A549 (cell line): ENCODE measurements around the gene SLC25A36. TPM values are rescaled to one million over a fixed set of nuclear protein-coding genes. Genes with fewer than 3 reads are reported as not detected.

Experiments
- ATAC-seq, 2 experiments: fragments of 200-7000 bp in 1 of 2; fragments of >200 bp in 1 of 2; cut with Nextera tagmentation in 1 of 2; cut with Tn5 transposase in 1 of 2; 3 replicates each; pipeline versions ENCODE4 v1.8.0 to v1.9.1; 2018 to 2020; ENCODE audit warnings: mild to moderate bottlenecking in 1 of 2, moderate library complexity in 1 of 2
- CTCF ChIA-PET: fragments of 300-600 bp; sonication (Branson Sonifier 250); formaldehyde crosslinking; extraction: SDS; loops from one replicate; lab custom pipeline; 2021; ENCODE audit warnings: antibody characterized with exemption, inconsistent platforms; lab: Yijun Ruan, JAX
- POLR2A ChIA-PET: fragments of 350-600 bp; formaldehyde crosslinking; extraction: SDS; loops from one replicate; lab custom pipeline; 2021; ENCODE audit warnings: antibody characterized with exemption, inconsistent platforms; lab: Yijun Ruan, JAX
- DNase-seq, 2 experiments: peaks; one replicate each; pipeline versions ENCODE4 v3.0.0 to v3.0.0-alpha.2; 2011 to 2016; ENCODE audit warnings: low read depth in 1 of 2, low spot score in 1 of 2
- FAIRE-seq: peaks from 2 replicates; lab custom pipeline; 2011; peaks lifted over from hg19 to GRCh38; lab: Jason Lieb, UNC
- H3K27ac ChIP-seq, 2 experiments: fragments of >200 bp; sonication (Bioruptor Twin); formaldehyde crosslinking; 3 replicates each; pipeline ENCODE4 v1.5.1; 2016 to 2017
- H3K4me1 ChIP-seq: fragments of >200 bp; sonication (Bioruptor Twin); formaldehyde crosslinking; 3 replicates; pipeline ENCODE4 v1.6.1; 2016
- H3K4me2 ChIP-seq: fragments of >200 bp; sonication (Bioruptor Twin); formaldehyde crosslinking; 3 replicates; pipeline ENCODE4 v1.6.1; 2016
- H3K4me3 ChIP-seq: fragments of >200 bp; sonication (Bioruptor Twin); formaldehyde crosslinking; 3 replicates; pipeline ENCODE4 v1.5.1; 2016
- H3K9me3 ChIP-seq: fragments of >200 bp; sonication (Bioruptor Twin); formaldehyde crosslinking; 3 replicates; pipeline ENCODE4 v1.6.1; 2016
- BCL3 ChIP-seq: fragments of >200 bp; sonication (Bioruptor Twin); formaldehyde crosslinking; IDR thresholded peaks from 3 replicates; pipeline ENCODE4 v1.6.1; 2016
- BHLHE40 ChIP-seq: IDR thresholded peaks from 2 replicates; pipeline ENCODE4 v1.6.1; 2012; ENCODE audit warnings: low read depth, low read length, inconsistent platforms
- CBX2 ChIP-seq: fragments of 200-600 bp; sonication (generic); IDR thresholded peaks from 2 replicates; pipeline ENCODE4 v1.6.1; 2016; ENCODE audit warnings: low read depth, mild to moderate bottlenecking, borderline replicate concordance
- CHD4 ChIP-seq: fragments of 200-600 bp; sonication (generic); IDR thresholded peaks from 2 replicates; pipeline ENCODE4 v1.6.1; 2016; ENCODE audit warnings: antibody characterized with exemption, mild to moderate bottlenecking, borderline replicate concordance
- CTCF ChIP-seq: fragments of >200 bp; sonication (Bioruptor Twin); formaldehyde crosslinking; IDR thresholded peaks from 3 replicates; pipeline ENCODE4 v1.5.1; 2016
- EHF ChIP-seq: fragments of 250-450 bp; sonication (Bioruptor Pico); IDR thresholded peaks from 2 replicates; pipeline ENCODE4 v1.5.0; 2020; ENCODE audit warnings: mild to moderate bottlenecking
- EHMT2 ChIP-seq: fragments of 200-600 bp; sonication (generic); IDR thresholded peaks from 2 replicates; pipeline ENCODE4 v1.6.1; 2016; ENCODE audit warnings: antibody characterized with exemption, low read depth, mild to moderate bottlenecking, moderate library complexity
- ELK1 ChIP-seq: fragments of 150-350 bp; IDR thresholded peaks from 2 replicates; pipeline ENCODE4 v1.6.1; 2014; ENCODE audit warnings: low read depth, mild to moderate bottlenecking, low read length
- HOXA7 ChIP-seq: fragments of 250-450 bp; sonication (Bioruptor Pico); IDR thresholded peaks from 2 replicates; pipeline ENCODE4 v1.5.0; 2020; ENCODE audit warnings: mild to moderate bottlenecking, moderate library complexity
- MAX ChIP-seq: IDR thresholded peaks from 2 replicates; pipeline ENCODE4 v1.6.1; 2012
- NFE2L2 ChIP-seq: fragments of 150-350 bp; conservative IDR thresholded peaks from 2 replicates; pipeline ENCODE4 v1.6.1; 2014; ENCODE audit warnings: low read length
- NPAS2 ChIP-seq: fragments of 250-450 bp; sonication (Bioruptor Pico); IDR thresholded peaks from 2 replicates; pipeline ENCODE4 v1.8.0; 2022; ENCODE audit warnings: mild to moderate bottlenecking, moderate library complexity, borderline replicate concordance
- PBX3 ChIP-seq: IDR thresholded peaks from 2 replicates; pipeline ENCODE4 v1.6.1; 2012
- RAD21 ChIP-seq, 2 experiments: fragments of >200 bp in 1 of 2; sonication (Bioruptor Twin) in 1 of 2; formaldehyde crosslinking in 1 of 2; IDR thresholded peaks in 1 of 2; conservative IDR thresholded peaks in 1 of 2; 2 replicates in 1 of 2; 3 replicates in 1 of 2; pipeline ENCODE4 v1.6.1; 2012 to 2018; ENCODE audit warnings: inconsistent platforms in 1 of 2
- RNF2 ChIP-seq: fragments of 200-600 bp; sonication (generic); IDR thresholded peaks from 2 replicates; pipeline ENCODE4 v1.6.1; 2016; ENCODE audit warnings: low read depth, mild to moderate bottlenecking, antibody characterized with exemption, moderate library complexity, borderline replicate concordance
- SMC3 ChIP-seq: fragments of >200 bp; sonication (Bioruptor Twin); formaldehyde crosslinking; IDR thresholded peaks from 3 replicates; pipeline ENCODE4 v1.6.1; 2018; ENCODE audit warnings: inconsistent platforms
- SREBF2 ChIP-seq: fragments of 450-650 bp; IDR thresholded peaks from 2 replicates; pipeline ENCODE4 v1.6.1; 2014; ENCODE audit warnings: mild to moderate bottlenecking, moderate library complexity
- TFCP2L1 ChIP-seq: fragments of 250-450 bp; sonication (Bioruptor Pico); IDR thresholded peaks from 2 replicates; pipeline ENCODE4 v1.5.0; 2021; ENCODE audit warnings: mild to moderate bottlenecking
- USF2 ChIP-seq: fragments of 450-650 bp; IDR thresholded peaks from 2 replicates; pipeline ENCODE4 v1.6.1; 2014; ENCODE audit warnings: antibody characterized with exemption
- WGBS: methylation state at CpG from one replicate; pipeline ENCODE4 v1.1.6; 2017; ENCODE audit errors: missing lambda C conversion rate; 5-methylcytosine and 5-hydroxymethylcytosine counted together
- polyA plus RNA-seq, 4 experiments: library from polyadenylated mRNA; depleted of rRNA in 3 of 4; stranded (reverse); fragments of >200 nt; fragmentation: RNase III in 1 of 4; extraction: RNeasy Plus Mini Kit Qiagen cat#74134 plus additional on column Dnase treatment in 1 of 4; gene quantifications; 2 replicates in 3 of 4; 3 replicates in 1 of 4; pipeline ENCODE4 v1.2.3, GENCODE V29; 2011 to 2017

The SLC25A36 gene
- polyA plus RNA-seq, 2 of the 4 experiments (the other 2 are of a cell fraction) = 18.2 to 75.0 TPM

GRCh38 chr3:140995881-140996280, 54.2 kb downstream of the SLC25A36 start:
- POLR2A ChIA-PET = no interaction called here
- WGBS = 18% methylated on average over 2 of the region's 2 CpGs
- Histone ChIP-seq H3K4me1 (no peaks in the 10 kb centered on the region), H3K4me2 (no peak overlapping the region), H3K27ac (no peak overlapping the region), H3K4me3 (no peak overlapping the region), H3K9me3 (no peaks in the 10 kb centered on the region)
- CTCF ChIA-PET = no interaction called here
- no peak for FAIRE-seq
- DNase-seq = no peak
- ATAC-seq = no peak
- TF ChIP-seq NPAS2 (CRISPR knock-in tag) (no peak), TFCP2L1 (CRISPR knock-in tag) (no peak), BCL3 (no peak), MAX (no peak)

GRCh38 chr3:141000027-141000663, 58.5 kb downstream of the SLC25A36 start:
- H3K4me3 ChIP-seq = no peak overlapping the region
- WGBS = 7% methylated on average over 2 of the region's 2 CpGs
- CTCF ChIA-PET = interaction anchor here (0.6 to 4.0 kb wide), 15 partner anchors 8 to 192 kb away, joined by 3 to 27 read pairs (median 4); partner anchors contain the start of gene SLC25A36
- ATAC-seq = peak; percentile 94 to 99
- no peaks in the 10 kb centered on the region for H3K9me3 ChIP-seq
- TF ChIP-seq NFE2L2 (no peak), EHF (CRISPR knock-in tag) (no peak), USF2 (no peak), CBX2 (no peak), RAD21 (conservative IDR thresholded peaks at IDR 0.05 in 1 of 2, IDR thresholded peaks at IDR 0.05 in 1 of 2) (peak; percentile 60 to 75), SMC3 (peak; percentile 51), BHLHE40 (no peak), EHMT2 (no peak), CTCF (peak; percentile 57), CHD4 (no peak)
- peak; percentile 17 to 47 for DNase-seq
- H3K4me2 ChIP-seq = no peak overlapping the region
- POLR2A ChIA-PET = no interaction called here
- H3K4me1 ChIP-seq = no peaks in the 10 kb centered on the region
- no peak overlapping the region for H3K27ac ChIP-seq
- FAIRE-seq = no peak

- no peaks in the 10 kb centered on the region for H3K4me1 ChIP-seq
- FAIRE-seq = no peak
- no peak overlapping the region for H3K4me3 ChIP-seq
- 48% methylated on average over 2 of the region's 2 CpGs for WGBS
- H3K27ac ChIP-seq = no peak overlapping the region
- no peaks in the 10 kb centered on the region for H3K9me3 ChIP-seq
- ChIA-PET CTCF (interaction anchor here (0.6 to 4.0 kb wide), 14 partner anchors 8 to 192 kb away, joined by 3 to 27 read pairs (median 4); partner anchors contain the start of gene SLC25A36), POLR2A (no interaction called here)
- DNase-seq = no peak
- ATAC-seq = no peak
- H3K4me2 ChIP-seq = no peak overlapping the region
- TF ChIP-seq RNF2 (no peak), PBX3 (no peak), HOXA7 (CRISPR knock-in tag) (no peak), SREBF2 (no peak), ELK1 (no peak), CTCF (no peak)
Measured at GRCh38 chr3:141000686-141001085, 59.0 kb downstream of the SLC25A36 start.
